T-helper 1 cell treated with Interleukin-12 subunit alpha and Interleukin-12 subunit beta and Interleukin-4 antibody, amounts not matched to agents 30 μg/mL and 1 μg/mL, for 36 hours (primary cell): ENCODE results near the gene PALM3.
"Not testable (repeated sequence)": the region's sequence is repeated elsewhere in the genome, so short reads cannot be mapped to it uniquely, and the experiment has no call there.

Experiments
- H3K27ac Mint-ChIP-seq: one replicate; pipeline ENCODE4 v1.8.0; 2021; ENCODE audit warnings: mild to moderate bottlenecking, mixed read lengths
- H3K27me3 Mint-ChIP-seq: one replicate; pipeline ENCODE4 v1.8.0; 2021; ENCODE audit warnings: low read depth, mixed read lengths
- H3K36me3 Mint-ChIP-seq: one replicate; pipeline ENCODE4 v1.8.0; 2021; ENCODE audit warnings: low read depth, mixed read lengths
- H3K4me1 Mint-ChIP-seq: one replicate; pipeline ENCODE4 v1.8.0; 2021; ENCODE audit warnings: low read depth, mixed read lengths
- H3K4me3 Mint-ChIP-seq: one replicate; pipeline ENCODE4 v1.8.0; 2021; ENCODE audit warnings: mild to moderate bottlenecking, moderate library complexity, mixed read lengths
- H3K9me3 Mint-ChIP-seq: one replicate; pipeline ENCODE4 v1.8.0; 2021; ENCODE audit warnings: mixed read lengths

PALM3 gene

DNA sequence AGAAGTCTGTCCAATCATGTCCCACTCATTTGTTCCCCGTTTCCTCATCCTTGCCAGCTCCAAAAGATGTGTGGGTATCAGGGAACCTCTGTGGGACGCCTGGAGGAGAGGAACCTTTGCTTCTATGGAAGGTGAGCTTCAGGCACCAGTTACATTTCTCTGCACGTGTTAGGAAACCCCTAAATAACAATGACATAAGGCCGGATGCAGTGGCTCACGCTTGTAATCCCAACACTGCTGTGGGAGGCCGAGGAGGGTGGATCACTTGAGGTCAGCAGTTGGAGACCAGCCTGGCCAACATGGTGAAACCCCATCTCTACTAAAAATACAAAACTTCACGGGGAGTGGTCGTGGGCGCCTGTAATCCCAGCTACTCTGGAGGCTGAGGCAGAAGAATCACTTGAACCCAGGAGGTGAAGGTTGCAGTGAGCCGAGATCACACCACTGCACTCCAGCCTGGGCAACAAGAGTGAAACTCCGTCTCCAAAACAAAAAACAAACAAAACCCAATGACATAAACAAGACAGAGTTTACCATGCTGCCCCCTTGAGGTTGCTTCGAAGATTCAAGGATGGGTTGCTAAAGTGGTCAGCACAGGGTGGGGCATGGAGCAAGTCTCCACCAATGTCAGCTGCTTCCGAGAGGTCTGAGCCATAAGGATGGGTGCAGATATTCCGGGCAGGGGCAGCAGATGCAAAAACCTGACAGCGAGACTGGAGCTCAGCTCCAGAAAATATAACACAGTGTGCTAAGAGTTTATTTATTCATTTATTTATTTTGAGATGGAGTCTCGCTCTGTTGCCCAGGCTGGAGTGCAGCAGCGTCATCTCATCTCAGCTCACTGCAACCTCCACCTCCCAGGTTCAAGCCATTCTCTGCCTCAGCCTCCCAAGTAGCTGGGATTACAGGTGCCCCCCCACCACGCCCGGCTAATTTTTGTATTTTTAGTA, 18.9 kb downstream of the PALM3 start:
- Mint-ChIP-seq H3K27ac (peak overlapping the region; percentile 69), H3K4me1 (peaks cover 11% of the 10 kb centered on the region), H3K36me3 (peaks cover 38% of the 10 kb centered on the region)
- not testable (repeated sequence) for H3K4me3 Mint-ChIP-seq, H3K27me3 Mint-ChIP-seq, H3K9me3 Mint-ChIP-seq

DNA sequence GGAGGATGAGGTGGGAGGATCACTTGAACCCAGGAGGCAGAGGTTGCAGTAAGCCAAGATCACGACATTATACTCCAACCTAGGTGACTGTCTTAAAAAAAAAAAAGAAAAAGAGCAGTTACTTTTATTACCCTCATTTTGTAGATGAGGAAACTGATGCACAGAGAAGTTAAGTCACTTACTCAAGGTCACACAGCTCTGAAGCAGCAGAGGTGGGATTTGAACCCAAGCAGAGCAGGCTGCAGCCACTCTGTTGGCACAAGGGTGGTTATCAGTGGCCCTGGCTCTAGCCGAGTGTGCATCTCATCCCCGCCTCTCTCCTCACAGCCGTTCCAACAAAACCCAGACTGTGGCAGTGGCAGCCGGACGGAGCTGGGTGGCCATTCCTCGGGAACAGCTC, 22.7 kb downstream of the PALM3 start:
- Mint-ChIP-seq H3K4me1 (peaks cover 15% of the 10 kb centered on the region), H3K36me3 (peaks cover 37% of the 10 kb centered on the region), H3K27ac (no peak overlapping the region), H3K4me3 (no peak overlapping the region), H3K9me3 (no peaks in the 10 kb centered on the region), H3K27me3 (no peaks in the 10 kb centered on the region)

DNA sequence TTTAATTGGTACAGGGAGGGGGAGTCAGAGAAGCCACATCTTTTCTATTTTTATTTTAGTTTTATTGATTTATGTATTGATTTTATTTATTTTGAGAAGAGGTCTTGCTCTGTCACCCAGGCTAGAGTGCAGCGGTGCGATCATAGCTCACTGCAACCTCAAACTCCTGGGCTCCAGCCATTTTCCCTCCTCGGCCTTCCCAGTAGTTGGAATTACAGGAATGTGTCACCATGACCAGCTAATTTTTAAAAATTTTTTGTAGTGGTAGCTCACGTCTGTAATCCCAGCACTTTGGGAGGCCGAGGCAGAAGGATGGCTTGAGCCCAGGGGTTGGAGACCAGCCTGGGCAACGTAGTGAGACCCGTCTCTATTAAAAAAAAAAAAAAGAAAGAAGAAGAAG, 26.2 kb downstream of the PALM3 start:
- Mint-ChIP-seq H3K27ac (no peak overlapping the region), H3K27me3 (no peaks in the 10 kb centered on the region), H3K9me3 (no peaks in the 10 kb centered on the region), H3K36me3 (peaks cover 31% of the 10 kb centered on the region), H3K4me1 (peaks cover 20% of the 10 kb centered on the region), H3K4me3 (no peak overlapping the region)

DNA sequence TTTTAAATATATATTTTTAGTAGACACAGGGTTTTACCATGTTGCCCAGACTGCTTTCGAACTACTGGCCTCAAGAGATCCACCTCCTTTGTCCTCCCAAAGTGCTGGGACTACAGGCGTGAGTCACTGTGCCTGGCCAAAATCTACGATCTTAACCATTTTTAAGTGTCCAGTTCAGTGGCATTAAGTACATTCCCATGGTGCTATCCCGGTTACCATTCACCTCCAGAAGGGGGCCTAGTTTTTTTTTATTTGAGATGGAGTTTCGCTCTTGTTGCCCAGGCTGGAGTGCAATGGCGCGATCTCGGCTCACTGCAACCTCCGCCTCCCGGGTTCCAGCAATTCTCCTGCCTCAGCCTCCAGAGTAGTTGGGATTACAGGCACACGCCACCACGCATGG, 26.7 kb downstream of the PALM3 start:
- not testable (repeated sequence) for H3K27me3 Mint-ChIP-seq, H3K4me3 Mint-ChIP-seq, H3K27ac Mint-ChIP-seq, H3K9me3 Mint-ChIP-seq
- H3K36me3 Mint-ChIP-seq, result peaks cover 31% of the 10 kb centered on the region
- peaks cover 20% of the 10 kb centered on the region for H3K4me1 Mint-ChIP-seq

GRCh38 chr19:14033946-14034345, 27.9 kb downstream of the PALM3 start:
- no peaks in the 10 kb centered on the region for H3K9me3 Mint-ChIP-seq
- peaks cover 25% of the 10 kb centered on the region for H3K36me3 Mint-ChIP-seq
- H3K4me1 Mint-ChIP-seq, result peaks cover 19% of the 10 kb centered on the region
- no peaks in the 10 kb centered on the region for H3K27me3 Mint-ChIP-seq
- H3K4me3 Mint-ChIP-seq, result peak overlapping the region; percentile 56
- H3K27ac Mint-ChIP-seq, result peak overlapping the region; percentile 57

- H3K36me3 Mint-ChIP-seq, result peaks cover 12% of the 10 kb centered on the region
- no peaks in the 10 kb centered on the region for H3K9me3 Mint-ChIP-seq
- H3K4me3 Mint-ChIP-seq, result peak within 1 kb of the TSS; percentile 91
- peaks cover 15% of the 10 kb centered on the region for H3K4me1 Mint-ChIP-seq
- H3K27ac Mint-ChIP-seq, result peak within 1 kb of the TSS; percentile 91
- peaks cover 5% of the 10 kb centered on the region for H3K27me3 Mint-ChIP-seq
Observed at GRCh38 chr19:14031719-14032480, 30.0 kb downstream of the PALM3 start, which contains the start of gene IL27RA. Gene IL27RA, plus strand, starts transcription at chr19:14031762. Its CDS starts 111 bp downstream, at chr19:14031873.

DNA sequence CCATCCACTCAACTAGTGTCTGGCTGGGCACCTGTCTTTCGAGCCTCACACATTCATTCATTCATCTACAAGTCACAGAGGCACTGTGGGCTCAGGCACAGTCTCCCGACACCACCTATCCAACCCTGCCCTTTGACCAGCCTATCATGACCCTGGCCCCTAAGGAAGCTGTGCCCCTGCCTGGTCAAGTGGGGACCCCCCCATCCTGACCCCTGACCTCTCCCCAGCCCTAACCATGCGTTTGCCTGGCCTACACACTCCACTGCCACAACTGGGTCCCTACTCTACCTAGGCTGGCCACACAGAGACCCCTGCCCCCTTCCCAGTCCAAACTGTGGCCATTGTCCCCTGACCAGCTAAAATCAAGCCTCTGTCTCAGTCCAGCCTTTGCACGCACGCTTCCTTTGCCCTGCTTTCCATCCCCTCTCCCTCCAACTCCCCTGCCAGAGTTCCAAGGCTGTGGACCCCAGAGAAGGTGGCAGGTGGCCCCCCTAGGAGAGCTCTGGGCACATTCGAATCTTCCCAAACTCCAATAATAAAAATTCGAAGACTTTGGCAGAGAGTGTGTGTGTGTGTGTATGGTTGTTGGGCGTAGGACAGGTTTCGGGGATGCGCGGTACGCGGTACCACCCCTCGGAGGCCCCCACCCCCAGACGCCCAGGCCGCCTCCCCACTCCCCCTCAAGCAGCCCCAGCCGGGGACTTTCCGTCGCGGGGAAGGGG, 30.7 kb downstream of the PALM3 start:
- peaks cover 5% of the 10 kb centered on the region for H3K27me3 Mint-ChIP-seq
- H3K27ac Mint-ChIP-seq, result peak overlapping the region; percentile 91
- peak overlapping the region; percentile 91 for H3K4me3 Mint-ChIP-seq
- H3K4me1 Mint-ChIP-seq, result peaks cover 14% of the 10 kb centered on the region
- H3K36me3 Mint-ChIP-seq, result peaks cover 10% of the 10 kb centered on the region
- H3K9me3 Mint-ChIP-seq, result no peaks in the 10 kb centered on the region

GRCh38 chr19:14028901-14029300, 33.0 kb downstream of the PALM3 start:
- Mint-ChIP-seq H3K4me1 (peaks cover 13% of the 10 kb centered on the region), H3K36me3 (peaks cover 4% of the 10 kb centered on the region), H3K4me3 (no peak overlapping the region), H3K27me3 (peaks cover 5% of the 10 kb centered on the region), H3K9me3 (no peaks in the 10 kb centered on the region), H3K27ac (no peak overlapping the region)

DNA sequence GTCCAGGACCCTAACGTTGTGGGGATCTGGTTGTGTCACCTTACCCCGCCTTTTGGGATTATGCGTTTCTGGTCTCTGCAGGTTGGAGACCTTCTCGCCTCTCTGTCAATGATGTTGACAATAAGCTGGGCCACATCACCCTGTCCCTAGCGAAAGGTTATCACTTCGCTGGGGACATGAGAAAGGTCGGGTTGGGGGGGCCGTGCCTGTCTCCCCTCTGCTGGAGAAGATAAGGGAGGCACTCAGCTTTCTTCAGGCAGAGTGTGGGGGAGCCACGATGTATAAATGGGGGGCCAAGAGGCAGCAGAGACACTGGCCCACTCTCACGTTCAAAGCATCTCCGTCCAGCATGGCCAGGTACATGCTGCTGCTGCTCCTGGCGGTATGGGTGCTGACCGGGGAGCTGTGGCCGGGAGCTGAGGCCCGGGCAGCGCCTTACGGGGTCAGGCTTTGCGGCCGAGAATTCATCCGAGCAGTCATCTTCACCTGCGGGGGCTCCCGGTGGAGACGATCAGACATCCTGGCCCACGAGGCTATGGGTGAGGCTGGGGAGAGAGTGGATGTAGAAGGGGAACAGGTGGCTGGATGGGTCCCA, 33.9 kb downstream of the PALM3 start, which contains the start of gene RLN3:
TSS of gene RLN3 (plus strand) at position 293 of the 595 bp plus-strand sequence. CDS start at position 350, 57 bp downstream.
- Mint-ChIP-seq H3K9me3 (no peaks in the 10 kb centered on the region), H3K36me3 (peaks cover 3% of the 10 kb centered on the region), H3K4me3 (no peak within 1 kb of the TSS), H3K27me3 (peaks cover 5% of the 10 kb centered on the region), H3K4me1 (peaks cover 17% of the 10 kb centered on the region), H3K27ac (no peak within 1 kb of the TSS)

- not testable (repeated sequence) for H3K9me3 Mint-ChIP-seq, H3K27me3 Mint-ChIP-seq, H3K36me3 Mint-ChIP-seq, H3K4me3 Mint-ChIP-seq, H3K27ac Mint-ChIP-seq
- peaks cover 15% of the 10 kb centered on the region for H3K4me1 Mint-ChIP-seq
Observed at GRCh38 chr19:14026652-14027192, 35.2 kb downstream of the PALM3 start.

DNA sequence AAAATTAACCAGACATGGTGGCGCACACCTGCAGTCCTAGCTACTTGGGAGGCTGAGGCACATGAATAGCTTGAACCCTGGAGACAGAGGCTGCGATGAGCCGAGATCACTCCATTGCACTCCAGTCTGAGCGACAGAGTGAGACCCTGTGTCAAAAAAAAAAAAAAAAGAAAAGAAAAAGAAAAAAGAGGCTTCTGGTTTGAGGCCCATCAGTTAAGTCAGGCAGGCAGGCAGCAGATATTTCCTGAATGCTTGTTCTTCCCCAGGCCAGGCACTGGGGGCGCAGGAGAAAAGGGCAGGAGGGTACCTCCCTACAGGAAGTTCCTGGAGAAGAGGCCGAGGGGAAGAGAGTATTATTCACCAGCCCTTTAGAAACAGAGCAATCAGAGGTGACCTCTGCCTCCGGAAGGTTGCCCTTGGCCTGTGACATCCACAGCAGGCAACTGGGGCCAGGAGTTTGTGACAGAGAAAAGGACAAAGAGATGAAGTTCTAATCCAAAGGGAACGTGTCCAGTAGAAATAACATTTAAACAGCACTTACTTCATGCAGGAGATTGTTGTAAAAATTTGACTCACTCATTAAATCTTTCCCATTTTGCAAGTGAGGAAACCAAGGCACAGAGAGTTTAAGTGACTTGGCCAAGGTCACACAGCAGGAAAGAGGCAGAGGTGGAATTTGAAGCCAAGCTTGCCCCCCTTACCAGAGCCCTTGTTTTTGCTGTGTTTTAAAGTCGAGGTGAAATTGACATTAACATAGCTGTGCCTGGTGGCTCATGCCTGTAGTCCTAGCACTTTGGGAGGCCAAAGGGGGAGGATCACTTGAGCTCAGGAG, 38.3 kb downstream of the PALM3 start:
- peaks cover 7% of the 10 kb centered on the region for H3K4me1 Mint-ChIP-seq
- H3K27ac Mint-ChIP-seq, result no peak overlapping the region
- no peaks in the 10 kb centered on the region for H3K9me3 Mint-ChIP-seq
- H3K36me3 Mint-ChIP-seq, result no peaks in the 10 kb centered on the region
- peaks cover 5% of the 10 kb centered on the region for H3K27me3 Mint-ChIP-seq
- H3K4me3 Mint-ChIP-seq, result no peak overlapping the region

GRCh38 chr19:14022469-14022868, 39.4 kb downstream of the PALM3 start:
- Mint-ChIP-seq H3K9me3 (no peaks in the 10 kb centered on the region), H3K27me3 (no peaks in the 10 kb centered on the region), H3K36me3 (no peaks in the 10 kb centered on the region), H3K27ac (no peak overlapping the region), H3K4me1 (peaks cover 9% of the 10 kb centered on the region), H3K4me3 (no peak overlapping the region)

DNA sequence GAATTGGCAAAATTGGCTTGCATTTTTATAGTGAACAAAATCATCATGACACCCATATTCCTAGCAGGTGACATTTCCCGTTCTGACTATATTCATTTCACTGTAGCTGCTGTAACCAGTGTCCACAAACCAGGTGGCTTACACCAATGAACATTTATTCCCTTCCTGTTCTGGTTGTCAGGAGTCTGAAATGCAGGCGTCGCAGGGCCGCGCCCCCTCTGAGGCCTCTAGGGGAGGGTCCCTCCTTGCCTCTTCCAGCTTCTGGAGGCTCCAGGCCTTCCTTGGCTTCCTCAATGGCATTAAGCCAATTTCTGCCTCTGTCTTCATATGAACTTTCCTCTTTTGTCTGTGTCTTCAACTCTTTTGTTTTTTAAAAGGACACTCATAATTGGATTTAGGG, 40.4 kb downstream of the PALM3 start:
- no peaks in the 10 kb centered on the region for H3K27me3 Mint-ChIP-seq
- H3K4me1 Mint-ChIP-seq, result peaks cover 9% of the 10 kb centered on the region
- H3K9me3 Mint-ChIP-seq, result no peaks in the 10 kb centered on the region
- H3K36me3 Mint-ChIP-seq, result no peaks in the 10 kb centered on the region
- H3K27ac Mint-ChIP-seq, result peak overlapping the region; percentile 0
- H3K4me3 Mint-ChIP-seq, result no peak overlapping the region
